ENCODE data around the gene INAFM1.

GRCh38 chr19:47258434-47258833 is 16.3 kb upstream of the INAFM1 start:
- TF ChIP-seq FOXK2 (conservative IDR thresholded peaks at IDR 0.05 in 1 of 2, IDR thresholded peaks at IDR 0.05 in 1 of 2; ENCODE audit: low read depth in 2 of 2) (no peak), ATF6 (CRISPR knock-in tag; IDR thresholded peaks at IDR 0.05) (no peak), TGIF2 (CRISPR knock-in tag; IDR thresholded peaks at IDR 0.05) (no peak), RBM25 (IDR thresholded peaks at IDR 0.05; ENCODE audit: low read depth, low read length, severe bottlenecking) (no peak), SMARCA5 (IDR thresholded peaks at IDR 0.05) (no peak), MTA3 (IDR thresholded peaks at IDR 0.05; ENCODE audit: borderline replicate concordance) (no peak), XRCC5 (IDR thresholded peaks at IDR 0.05; ENCODE audit: low read depth, low read length) (no peak), MAFK (IDR thresholded peaks at IDR 0.05; ENCODE audit: low read length) (no peak), HIVEP1 (CRISPR knock-in tag; IDR thresholded peaks at IDR 0.05) (no peak), GATAD2A (IDR thresholded peaks at IDR 0.05) (no peak), EGR1 (conservative IDR thresholded peaks at IDR 0.05) (no peak), ZFP91 (CRISPR knock-in tag; IDR thresholded peaks at IDR 0.05) (no peak)

Measured in K562 (cell line).